Brain microvascular endothelial cell (primary cell): ENCODE measurements around the gene PLCB1.

ENCODE experiments used
- DNase-seq: peaks from one replicate; pipeline ENCODE4 v3.0.0-alpha.2; 2020
- H3K27ac ChIP-seq: fragments of 250-450 bp; sonication (Bioruptor Pico); 2 replicates; pipeline ENCODE4 v1.5.1; 2020; ENCODE audit warnings: mild to moderate bottlenecking, moderate library complexity
- H3K27me3 ChIP-seq: fragments of 250-450 bp; sonication (Bioruptor Pico); replicated peaks from 2 replicates; pipeline ENCODE4 v1.5.1; 2020; ENCODE audit warnings: mild to moderate bottlenecking
- H3K36me3 ChIP-seq: fragments of 250-450 bp; sonication (Bioruptor Pico); replicated peaks from 2 replicates; pipeline ENCODE4 v1.5.1; 2020; ENCODE audit warnings: mild to moderate bottlenecking
- H3K4me3 ChIP-seq: 2 replicates; pipeline ENCODE4 v1.5.1; 2011; ENCODE audit warnings: low read depth, mild to moderate bottlenecking, control low read depth, low read length, moderate library complexity
- in situ Hi-C: cut with HindIII; loops from 2 replicates; pipeline ENCODE4 v1.10.0; 2017; ENCODE audit warnings: low sequenced_read_pairs, low pct_ligation_motif_present
- TF ChIP-seq, protein P1 (sequence below): IDR thresholded peaks from 2 replicates; pipeline ENCODE4 v1.5.1; 2011; ENCODE audit warnings: low read depth, mild to moderate bottlenecking, moderate library complexity, low read length, control low read depth, inconsistent platforms; ENCODE audit errors: missing control alignments

Gene PLCB1

GRCh38 chr20:8249634-8250033 is 117.6 kb downstream of the PLCB1 start:
- H3K27ac ChIP-seq, result no peak overlapping the region
- in situ Hi-C loops, result no loop called here
- H3K27me3 ChIP-seq, result no peaks in the 10 kb centered on the region
- no peak overlapping the region for H3K4me3 ChIP-seq
- TF ChIP-seq, protein P1, sequence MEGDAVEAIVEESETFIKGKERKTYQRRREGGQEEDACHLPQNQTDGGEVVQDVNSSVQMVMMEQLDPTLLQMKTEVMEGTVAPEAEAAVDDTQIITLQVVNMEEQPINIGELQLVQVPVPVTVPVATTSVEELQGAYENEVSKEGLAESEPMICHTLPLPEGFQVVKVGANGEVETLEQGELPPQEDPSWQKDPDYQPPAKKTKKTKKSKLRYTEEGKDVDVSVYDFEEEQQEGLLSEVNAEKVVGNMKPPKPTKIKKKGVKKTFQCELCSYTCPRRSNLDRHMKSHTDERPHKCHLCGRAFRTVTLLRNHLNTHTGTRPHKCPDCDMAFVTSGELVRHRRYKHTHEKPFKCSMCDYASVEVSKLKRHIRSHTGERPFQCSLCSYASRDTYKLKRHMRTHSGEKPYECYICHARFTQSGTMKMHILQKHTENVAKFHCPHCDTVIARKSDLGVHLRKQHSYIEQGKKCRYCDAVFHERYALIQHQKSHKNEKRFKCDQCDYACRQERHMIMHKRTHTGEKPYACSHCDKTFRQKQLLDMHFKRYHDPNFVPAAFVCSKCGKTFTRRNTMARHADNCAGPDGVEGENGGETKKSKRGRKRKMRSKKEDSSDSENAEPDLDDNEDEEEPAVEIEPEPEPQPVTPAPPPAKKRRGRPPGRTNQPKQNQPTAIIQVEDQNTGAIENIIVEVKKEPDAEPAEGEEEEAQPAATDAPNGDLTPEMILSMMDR, result no peak
- DNase-seq, result no peak
- H3K36me3 ChIP-seq, result no peaks in the 10 kb centered on the region

GRCh38 chr20:8250539-8251200 is 118.6 kb downstream of the PLCB1 start:
- TF ChIP-seq, protein P1, result no peak
- no peak for DNase-seq
- Histone ChIP-seq H3K4me3 (no peak overlapping the region), H3K27me3 (no peaks in the 10 kb centered on the region), H3K27ac (no peak overlapping the region), H3K36me3 (no peaks in the 10 kb centered on the region)
- in situ Hi-C loops, result no loop called here

DNA sequence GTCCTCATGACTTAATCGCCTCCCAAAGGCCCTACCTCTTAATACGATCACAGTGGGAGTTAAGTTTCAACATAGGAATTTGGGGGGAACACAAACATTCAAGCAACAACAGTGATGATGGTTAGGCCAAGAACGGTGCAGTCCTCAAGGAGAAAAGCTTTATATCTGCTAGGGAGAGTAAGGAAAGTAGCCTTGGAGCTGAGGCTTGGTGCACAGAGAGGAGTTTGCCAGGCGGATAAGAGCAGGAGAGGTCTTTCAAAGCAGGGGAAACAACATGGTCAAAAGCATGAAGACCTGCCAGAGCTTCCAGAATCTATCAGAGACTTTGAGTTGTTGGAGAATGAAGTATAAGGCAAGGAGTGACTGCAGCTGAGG is 119.1 kb downstream of the PLCB1 start:
- Histone ChIP-seq H3K36me3 (no peaks in the 10 kb centered on the region), H3K4me3 (no peak overlapping the region), H3K27me3 (no peaks in the 10 kb centered on the region), H3K27ac (no peak overlapping the region)
- DNase-seq, result no peak
- in situ Hi-C loops, result no loop called here
- TF ChIP-seq, protein P1, result no peak

GRCh38 chr20:8254911-8255582 is 123.0 kb downstream of the PLCB1 start:
- DNase-seq, result peak; percentile 30
- Histone ChIP-seq H3K27ac (peak overlapping the region; percentile 4), H3K27me3 (no peaks in the 10 kb centered on the region), H3K4me3 (no peak overlapping the region), H3K36me3 (no peaks in the 10 kb centered on the region)
- TF ChIP-seq, protein P1, result no peak
- in situ Hi-C loops, result no loop called here

DNA sequence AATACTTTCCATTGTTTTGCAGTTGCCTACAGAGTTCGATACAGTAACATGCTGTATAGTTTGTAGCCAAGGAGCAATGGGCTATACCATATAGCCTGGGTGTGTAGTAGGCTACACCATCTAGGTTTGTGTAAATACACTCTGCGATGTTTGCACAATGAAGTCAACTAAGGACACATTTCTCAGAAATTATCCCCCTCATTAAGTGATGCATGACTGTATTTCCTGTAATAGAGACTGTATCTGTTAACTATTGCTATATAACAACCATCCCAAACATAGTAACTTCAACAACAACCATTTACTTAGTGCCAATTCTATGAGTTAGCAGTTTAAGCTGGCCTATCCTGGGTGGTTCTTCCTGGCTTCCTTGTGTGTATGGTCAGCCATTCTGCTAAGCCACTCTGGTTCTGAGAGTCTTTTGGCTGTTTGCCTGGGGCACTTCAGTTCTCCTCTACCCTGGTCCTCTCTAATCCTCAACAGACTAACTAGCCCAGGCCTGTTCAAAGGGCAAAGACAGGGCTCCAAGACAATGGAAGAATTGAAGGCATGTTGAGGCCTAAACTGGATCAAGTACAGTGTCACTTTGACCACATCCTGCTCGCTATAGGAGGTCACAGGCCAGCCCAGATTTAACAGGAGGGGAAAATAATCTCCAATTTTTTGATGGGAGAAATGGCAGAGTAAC is 124.0 kb downstream of the PLCB1 start:
- TF ChIP-seq, protein P1, result no peak
- H3K27me3 ChIP-seq, result no peaks in the 10 kb centered on the region
- no peak overlapping the region for H3K27ac ChIP-seq
- H3K4me3 ChIP-seq, result no peak overlapping the region
- in situ Hi-C loops, result no loop called here
- DNase-seq, result no peak
- H3K36me3 ChIP-seq, result no peaks in the 10 kb centered on the region
